ENCODE results near the gene BCL7A.

GRCh38 chr12:122032580-122032979, 10.9 kb downstream of the BCL7A start:
- TF ChIP-seq SMC3 (conservative IDR thresholded peaks at IDR 0.05; ENCODE audit: poor library complexity) (no peak), REST (IDR thresholded peaks at IDR 0.05; ENCODE audit: borderline replicate concordance) (no peak), EP300 (conservative IDR thresholded peaks at IDR 0.05; ENCODE audit: poor library complexity, severe bottlenecking) (no peak), MXI1 (conservative IDR thresholded peaks at IDR 0.05; ENCODE audit: poor library complexity, severe bottlenecking) (no peak), POLR2AphosphoS5 (IDR thresholded peaks at IDR 0.05) (no peak), CTCF (IDR thresholded peaks at IDR 0.05; ENCODE audit: poor library complexity, severe bottlenecking) (no peak), EZH2 (IDR thresholded peaks at IDR 0.05; ENCODE audit: borderline replicate concordance, insufficient read depth, low read length, poor library complexity, severe bottlenecking) (no peak), TAF1 (IDR thresholded peaks at IDR 0.05; ENCODE audit: low read depth) (no peak)
